Right atrium auricular region (tissue), 2 donors: ENCODE results near the gene RIPOR2. TPM values are rescaled to one million over a fixed set of nuclear protein-coding genes. Genes with fewer than 3 reads are reported as not detected.

Source experiments
- DNase-seq: peaks from one replicate; pipeline ENCODE4 v3.0.0-alpha.2; 2019; ENCODE audit warnings: low spot score
- H3K27ac ChIP-seq, 2 donors: fragments of 200-600 bp; sonication (generic); 1 replicate in 1 of 2; 2 replicates in 1 of 2; pipeline ENCODE4 v1.5.1; 2016 to 2019
- H3K27me3 ChIP-seq, 2 donors: fragments of 200-600 bp; sonication (generic); one replicate each; pipeline versions ENCODE4 v1.5.1 to v1.6.0; 2017 to 2019
- H3K36me3 ChIP-seq: fragments of 200-600 bp; sonication (generic); one replicate; pipeline ENCODE4 v1.5.1; 2016
- H3K4me1 ChIP-seq, 2 donors: fragments of 200-600 bp; sonication (generic); one replicate each; pipeline versions ENCODE4 v1.5.1 to v1.6.0; 2017 to 2019
- H3K4me3 ChIP-seq, 2 donors: fragments of 200-600 bp; sonication (generic); 1 replicate in 1 of 2; 2 replicates in 1 of 2; pipeline ENCODE4 v1.5.1; 2017 to 2019; ENCODE audit warnings: mild to moderate bottlenecking in 1 of 2, moderate library complexity in 1 of 2
- H3K9me3 ChIP-seq, 2 donors: fragments of 200-600 bp; sonication (generic); one replicate each; pipeline ENCODE4 v1.5.1; 2019
- total RNA-seq, 2 donors: library from RNA; depleted of rRNA; stranded (reverse); fragments of >200 nt; gene quantifications; one replicate each; pipeline ENCODE4 v1.1.0, GENCODE V29; 2016
- TF ChIP-seq, protein P1 (sequence below), 2 donors: fragments of 200-600 bp; sonication (generic); IDR thresholded peaks; one replicate each; pipeline ENCODE4 v1.5.1; 2019; ENCODE audit warnings: antibody characterized with exemption in 2 of 2

Gene RIPOR2
- total RNA-seq, 2 donors from 2014 or later = 2.4 to 7.3 TPM

GRCh38 chr6:24832794-24833193, 103.0 kb downstream of the RIPOR2 start:
- Histone ChIP-seq H3K36me3 (no peaks in the 10 kb centered on the region), H3K4me1 (no peaks in the 10 kb centered on the region), H3K4me3 (no peak overlapping the region), H3K27me3 (no peaks in the 10 kb centered on the region), H3K27ac (no peak overlapping the region), H3K9me3 (no peaks in the 10 kb centered on the region)
- TF ChIP-seq, protein P1, sequence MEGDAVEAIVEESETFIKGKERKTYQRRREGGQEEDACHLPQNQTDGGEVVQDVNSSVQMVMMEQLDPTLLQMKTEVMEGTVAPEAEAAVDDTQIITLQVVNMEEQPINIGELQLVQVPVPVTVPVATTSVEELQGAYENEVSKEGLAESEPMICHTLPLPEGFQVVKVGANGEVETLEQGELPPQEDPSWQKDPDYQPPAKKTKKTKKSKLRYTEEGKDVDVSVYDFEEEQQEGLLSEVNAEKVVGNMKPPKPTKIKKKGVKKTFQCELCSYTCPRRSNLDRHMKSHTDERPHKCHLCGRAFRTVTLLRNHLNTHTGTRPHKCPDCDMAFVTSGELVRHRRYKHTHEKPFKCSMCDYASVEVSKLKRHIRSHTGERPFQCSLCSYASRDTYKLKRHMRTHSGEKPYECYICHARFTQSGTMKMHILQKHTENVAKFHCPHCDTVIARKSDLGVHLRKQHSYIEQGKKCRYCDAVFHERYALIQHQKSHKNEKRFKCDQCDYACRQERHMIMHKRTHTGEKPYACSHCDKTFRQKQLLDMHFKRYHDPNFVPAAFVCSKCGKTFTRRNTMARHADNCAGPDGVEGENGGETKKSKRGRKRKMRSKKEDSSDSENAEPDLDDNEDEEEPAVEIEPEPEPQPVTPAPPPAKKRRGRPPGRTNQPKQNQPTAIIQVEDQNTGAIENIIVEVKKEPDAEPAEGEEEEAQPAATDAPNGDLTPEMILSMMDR (IDR thresholded peaks at IDR 0.05) = no peak
- no peak for DNase-seq

DNA sequence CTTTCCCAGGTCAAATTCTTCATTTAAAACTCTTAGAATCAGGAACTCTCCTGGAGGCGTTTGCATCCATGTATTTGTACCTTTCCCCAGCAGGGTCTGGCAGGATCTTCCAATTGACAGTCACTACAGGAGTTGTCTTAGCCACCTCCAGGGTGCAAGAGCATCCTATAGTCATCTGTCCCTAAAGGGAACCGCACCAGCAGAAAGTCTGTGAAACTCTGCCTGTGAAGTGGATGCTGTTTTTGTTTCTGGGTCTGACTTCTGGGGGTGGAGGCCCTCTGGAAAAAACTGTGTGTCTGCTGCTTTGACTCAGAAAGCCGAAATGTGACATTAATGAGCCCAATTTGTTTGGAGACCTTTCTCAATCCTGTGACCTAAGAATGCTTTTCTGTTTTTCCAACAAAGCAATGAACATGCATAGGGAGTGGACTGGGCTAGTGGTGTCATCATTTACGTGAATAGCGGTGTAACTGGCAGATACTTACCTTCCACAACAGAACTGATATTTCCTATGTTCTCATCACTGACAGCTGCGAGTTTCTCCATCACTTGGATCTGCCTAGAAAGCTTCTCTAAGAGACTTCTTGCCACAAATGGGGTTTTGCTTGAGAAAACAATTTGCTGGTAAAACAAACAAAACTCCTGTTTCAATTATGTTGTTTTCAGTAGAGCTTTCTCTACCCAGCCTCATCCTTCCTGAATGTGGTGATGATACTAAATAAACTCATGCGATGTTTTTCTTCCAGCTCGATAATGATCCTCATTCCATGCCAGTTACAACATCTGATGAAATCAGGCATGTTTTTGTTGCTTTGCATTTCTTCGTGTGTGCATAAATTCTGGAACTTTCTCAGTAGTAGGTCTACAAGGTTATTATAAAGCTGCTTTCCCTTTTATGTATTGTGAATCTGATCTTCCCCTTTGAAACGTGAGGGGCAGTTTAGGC, 103.7 kb downstream of the RIPOR2 start:
- H3K27me3 ChIP-seq = no peaks in the 10 kb centered on the region
- H3K9me3 ChIP-seq = no peaks in the 10 kb centered on the region
- H3K4me3 ChIP-seq = no peak overlapping the region
- H3K4me1 ChIP-seq = no peaks in the 10 kb centered on the region
- DNase-seq = no peak
- H3K27ac ChIP-seq = no peak overlapping the region
- no peaks in the 10 kb centered on the region for H3K36me3 ChIP-seq
- TF ChIP-seq, protein P1 (IDR thresholded peaks at IDR 0.05) = no peak

- Histone ChIP-seq H3K27me3 (no peaks in the 10 kb centered on the region), H3K4me1 (no peaks in the 10 kb centered on the region), H3K27ac (no peak overlapping the region), H3K36me3 (no peaks in the 10 kb centered on the region), H3K4me3 (no peak overlapping the region), H3K9me3 (no peaks in the 10 kb centered on the region)
- DNase-seq = no peak
- TF ChIP-seq, protein P1 (IDR thresholded peaks at IDR 0.05) = no peak
Measured at GRCh38 chr6:24829657-24830056, 106.1 kb downstream of the RIPOR2 start.

DNA sequence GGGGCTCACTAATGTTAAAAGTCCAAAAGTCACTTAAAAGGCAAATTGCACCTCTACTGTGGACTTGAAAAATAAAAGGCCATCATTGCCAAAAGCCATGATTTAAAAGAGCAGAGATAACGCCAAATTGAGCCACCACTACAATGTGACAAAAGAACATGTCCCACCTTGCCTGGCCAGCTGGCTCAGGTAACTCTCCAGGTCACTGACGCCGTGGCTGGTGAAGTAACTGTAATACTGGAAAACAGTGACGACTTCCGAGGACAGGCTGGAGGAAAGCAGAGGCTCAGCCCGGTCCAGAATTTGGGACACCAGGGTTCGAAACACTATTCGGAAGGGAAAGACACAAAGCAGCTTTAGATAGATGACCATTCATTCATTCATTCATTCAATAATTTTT, 107.8 kb downstream of the RIPOR2 start:
- H3K9me3 ChIP-seq = no peaks in the 10 kb centered on the region
- H3K36me3 ChIP-seq = no peaks in the 10 kb centered on the region
- TF ChIP-seq, protein P1 (IDR thresholded peaks at IDR 0.05) = no peak

DNA sequence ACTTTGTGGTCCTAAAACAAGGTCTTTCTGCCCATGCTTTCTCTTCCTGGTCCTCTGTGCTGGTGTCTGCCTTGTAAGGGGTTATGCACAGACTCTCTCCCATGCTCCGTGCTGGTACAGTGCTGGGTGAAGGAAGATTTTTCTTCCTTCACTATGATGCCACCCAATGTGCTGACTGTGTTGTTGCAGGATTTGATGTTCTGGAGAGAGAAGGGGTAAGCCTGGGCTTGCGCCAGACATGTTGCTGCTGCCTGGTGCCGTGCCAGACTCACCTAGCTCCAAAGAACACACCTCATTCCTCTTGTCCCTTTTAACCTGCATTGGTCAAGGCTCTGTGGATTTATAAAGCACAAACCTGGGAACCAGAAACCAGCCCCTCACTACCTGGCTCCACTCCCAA, 108.6 kb downstream of the RIPOR2 start:
- no peaks in the 10 kb centered on the region for H3K36me3 ChIP-seq
- H3K27me3 ChIP-seq = no peaks in the 10 kb centered on the region

More for the DNA sequence above, 107.8 kb downstream of the RIPOR2 start:
- H3K27ac ChIP-seq = no peak overlapping the region
- no peak overlapping the region for H3K4me3 ChIP-seq
- no peaks in the 10 kb centered on the region for H3K27me3 ChIP-seq
- DNase-seq = no peak
- H3K4me1 ChIP-seq = no peaks in the 10 kb centered on the region

More for the DNA sequence above, 108.6 kb downstream of the RIPOR2 start:
- H3K4me1 ChIP-seq = no peaks in the 10 kb centered on the region
- no peaks in the 10 kb centered on the region for H3K9me3 ChIP-seq
- H3K27ac ChIP-seq = no peak overlapping the region
- TF ChIP-seq, protein P1 (IDR thresholded peaks at IDR 0.05) = no peak
- H3K4me3 ChIP-seq = no peak overlapping the region
- no peak for DNase-seq
